ENCODE data around the gene FAM217B. TPM values are rescaled to one million over a fixed set of nuclear protein-coding genes. Genes with fewer than 3 reads are reported as not detected.

FAM217B gene
- total RNA-seq, 1 donor from 2014 or later, result 11.4 TPM

DNA sequence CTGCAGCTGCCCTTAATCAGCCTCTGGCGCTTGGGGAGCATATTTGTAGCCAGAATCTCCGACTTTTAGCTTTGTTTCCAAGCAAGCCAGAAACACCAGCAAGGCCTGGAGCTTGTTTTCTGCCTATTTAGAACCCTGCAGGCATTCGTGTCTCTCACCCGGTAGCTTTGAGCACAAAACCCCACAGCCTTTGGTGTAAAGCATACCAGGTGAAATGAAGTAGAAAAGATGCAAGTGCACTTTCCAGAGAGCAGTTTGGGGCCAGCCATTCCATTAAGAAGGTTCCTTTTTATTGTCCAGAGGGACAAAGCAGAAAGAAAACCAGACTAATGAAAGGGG is 736 bp downstream of the FAM217B start:
- TF ChIP-seq, protein P1, sequence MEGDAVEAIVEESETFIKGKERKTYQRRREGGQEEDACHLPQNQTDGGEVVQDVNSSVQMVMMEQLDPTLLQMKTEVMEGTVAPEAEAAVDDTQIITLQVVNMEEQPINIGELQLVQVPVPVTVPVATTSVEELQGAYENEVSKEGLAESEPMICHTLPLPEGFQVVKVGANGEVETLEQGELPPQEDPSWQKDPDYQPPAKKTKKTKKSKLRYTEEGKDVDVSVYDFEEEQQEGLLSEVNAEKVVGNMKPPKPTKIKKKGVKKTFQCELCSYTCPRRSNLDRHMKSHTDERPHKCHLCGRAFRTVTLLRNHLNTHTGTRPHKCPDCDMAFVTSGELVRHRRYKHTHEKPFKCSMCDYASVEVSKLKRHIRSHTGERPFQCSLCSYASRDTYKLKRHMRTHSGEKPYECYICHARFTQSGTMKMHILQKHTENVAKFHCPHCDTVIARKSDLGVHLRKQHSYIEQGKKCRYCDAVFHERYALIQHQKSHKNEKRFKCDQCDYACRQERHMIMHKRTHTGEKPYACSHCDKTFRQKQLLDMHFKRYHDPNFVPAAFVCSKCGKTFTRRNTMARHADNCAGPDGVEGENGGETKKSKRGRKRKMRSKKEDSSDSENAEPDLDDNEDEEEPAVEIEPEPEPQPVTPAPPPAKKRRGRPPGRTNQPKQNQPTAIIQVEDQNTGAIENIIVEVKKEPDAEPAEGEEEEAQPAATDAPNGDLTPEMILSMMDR (IDR thresholded peaks at IDR 0.05; ENCODE audit: unreplicated experiment), result no peak
- H3K27ac Mint-ChIP-seq (ENCODE audit: unreplicated experiment), result peak overlapping the region; percentile 95
- peak overlapping the region; percentile 96 for H3K4me3 Mint-ChIP-seq (ENCODE audit: unreplicated experiment)
- DNase-seq (ENCODE audit: low spot score), result no peak
- H3K9me3 Mint-ChIP-seq (ENCODE audit: unreplicated experiment), result no peaks in the 10 kb centered on the region
- no peaks in the 10 kb centered on the region for H3K36me3 Mint-ChIP-seq (ENCODE audit: low read depth, unreplicated experiment)
- H3K4me1 Mint-ChIP-seq (ENCODE audit: unreplicated experiment), result peaks cover 11% of the 10 kb centered on the region
- H3K27me3 Mint-ChIP-seq (ENCODE audit: unreplicated experiment), result peaks cover 12% of the 10 kb centered on the region

DNA sequence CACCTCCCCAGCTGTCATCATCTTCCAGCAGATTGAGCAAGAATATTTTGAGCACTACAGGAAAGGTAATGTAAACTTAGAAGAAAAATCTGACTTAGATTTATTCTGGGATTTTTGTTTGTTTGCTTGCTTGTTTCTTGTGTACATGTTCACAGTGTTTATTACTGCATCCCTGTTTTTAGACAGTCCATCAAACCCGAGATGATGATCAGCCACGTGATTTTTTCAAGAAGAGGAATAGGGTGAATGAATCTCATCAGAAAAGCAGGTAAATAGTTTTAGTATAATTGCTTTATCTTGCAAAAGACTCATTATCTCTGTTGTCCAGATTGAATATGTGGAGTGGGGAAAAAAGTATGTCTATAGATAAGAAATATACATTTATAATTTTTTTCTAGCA is 2.1 kb downstream of the FAM217B start:
- peaks cover 12% of the 10 kb centered on the region for H3K27me3 Mint-ChIP-seq (ENCODE audit: unreplicated experiment)
- no peak for DNase-seq (ENCODE audit: low spot score)
- H3K36me3 Mint-ChIP-seq (ENCODE audit: low read depth, unreplicated experiment), result no peaks in the 10 kb centered on the region
- no peak overlapping the region for H3K4me3 Mint-ChIP-seq (ENCODE audit: unreplicated experiment)
- peaks cover 11% of the 10 kb centered on the region for H3K4me1 Mint-ChIP-seq (ENCODE audit: unreplicated experiment)
- TF ChIP-seq, protein P1 (IDR thresholded peaks at IDR 0.05; ENCODE audit: unreplicated experiment), result no peak
- no peak overlapping the region for H3K27ac Mint-ChIP-seq (ENCODE audit: unreplicated experiment)
- H3K9me3 Mint-ChIP-seq (ENCODE audit: unreplicated experiment), result no peaks in the 10 kb centered on the region

DNA sequence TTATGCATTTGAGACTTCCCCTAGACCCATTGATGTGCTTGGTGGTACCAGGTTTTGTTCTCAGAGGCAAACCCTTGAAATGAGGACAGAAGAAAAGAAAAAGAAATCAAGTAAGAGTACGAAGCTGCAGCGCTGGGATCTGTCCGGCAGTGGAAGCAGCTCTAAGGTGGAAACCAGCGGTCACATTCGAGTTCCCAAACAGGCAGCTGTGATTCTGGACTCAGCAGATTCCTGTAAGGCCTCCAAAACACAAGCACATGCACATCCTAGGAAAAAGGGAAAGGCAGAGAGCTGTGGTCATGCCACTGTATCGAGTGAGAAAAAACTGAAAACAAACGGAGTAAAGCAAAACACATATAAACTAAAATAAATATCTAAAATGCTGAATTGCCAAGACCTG is 4.5 kb downstream of the FAM217B start:
- no peak for DNase-seq (ENCODE audit: low spot score)
- H3K27ac Mint-ChIP-seq (ENCODE audit: unreplicated experiment), result no peak overlapping the region
- no peaks in the 10 kb centered on the region for H3K36me3 Mint-ChIP-seq (ENCODE audit: low read depth, unreplicated experiment)
- TF ChIP-seq, protein P1 (IDR thresholded peaks at IDR 0.05; ENCODE audit: unreplicated experiment), result no peak
- no peaks in the 10 kb centered on the region for H3K9me3 Mint-ChIP-seq (ENCODE audit: unreplicated experiment)
- peaks cover 4% of the 10 kb centered on the region for H3K27me3 Mint-ChIP-seq (ENCODE audit: unreplicated experiment)
- peaks cover 4% of the 10 kb centered on the region for H3K4me1 Mint-ChIP-seq (ENCODE audit: unreplicated experiment)
- H3K4me3 Mint-ChIP-seq (ENCODE audit: unreplicated experiment), result no peak overlapping the region

DNA sequence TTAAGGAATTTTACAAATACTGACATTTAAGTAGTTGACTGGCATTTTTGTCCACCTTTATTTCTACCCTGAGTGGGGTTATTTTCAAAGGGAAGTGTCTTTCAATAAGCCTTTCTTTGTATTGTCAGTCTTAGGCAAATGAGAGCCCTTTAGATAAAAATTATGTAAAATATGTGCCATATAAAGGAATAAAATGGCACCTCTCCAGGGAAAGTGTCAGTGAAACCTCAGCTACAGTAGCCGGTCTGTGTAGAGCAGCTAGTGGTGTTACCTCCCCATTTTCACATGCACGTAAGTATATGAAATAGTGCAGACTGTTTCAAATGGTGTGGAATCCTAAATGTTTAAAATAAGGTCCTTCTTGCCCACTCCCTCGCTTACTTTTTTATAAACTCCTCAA is 5.0 kb downstream of the FAM217B start:
- Mint-ChIP-seq H3K36me3 (ENCODE audit: low read depth, unreplicated experiment) (no peaks in the 10 kb centered on the region), H3K27ac (ENCODE audit: unreplicated experiment) (no peak overlapping the region), H3K9me3 (ENCODE audit: unreplicated experiment) (no peaks in the 10 kb centered on the region), H3K4me3 (ENCODE audit: unreplicated experiment) (no peak overlapping the region), H3K27me3 (ENCODE audit: unreplicated experiment) (peaks cover 4% of the 10 kb centered on the region), H3K4me1 (ENCODE audit: unreplicated experiment) (peaks cover 4% of the 10 kb centered on the region)
- DNase-seq (ENCODE audit: low spot score), result no peak
- TF ChIP-seq, protein P1 (IDR thresholded peaks at IDR 0.05; ENCODE audit: unreplicated experiment), result no peak

DNA sequence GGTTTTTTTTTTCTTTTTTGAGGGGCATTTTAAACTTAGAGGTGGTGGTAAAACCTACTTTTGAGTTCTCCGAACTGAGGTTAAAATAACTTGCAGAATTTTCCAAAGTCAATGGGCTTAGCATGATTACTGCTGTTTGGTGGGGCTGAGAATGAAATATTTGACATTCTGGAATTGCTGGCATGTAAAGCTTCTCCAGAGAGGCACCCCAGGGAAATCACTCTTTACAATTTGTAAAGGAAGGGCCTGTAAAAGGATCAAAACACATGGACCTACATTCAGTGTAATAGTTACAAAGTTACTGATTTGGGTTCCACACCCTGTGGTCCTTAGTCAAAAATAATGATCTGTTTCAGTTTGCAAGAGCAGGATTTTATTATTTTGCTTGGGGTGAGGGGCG is 5.5 kb downstream of the FAM217B start:
- DNase-seq (ENCODE audit: low spot score), result no peak

More for the DNA sequence above, 5.5 kb downstream of the FAM217B start:
- Mint-ChIP-seq H3K36me3 (ENCODE audit: low read depth, unreplicated experiment) (no peaks in the 10 kb centered on the region), H3K9me3 (ENCODE audit: unreplicated experiment) (no peaks in the 10 kb centered on the region), H3K27me3 (ENCODE audit: unreplicated experiment) (peaks cover under 1% of the 10 kb centered on the region), H3K4me3 (ENCODE audit: unreplicated experiment) (no peak overlapping the region), H3K4me1 (ENCODE audit: unreplicated experiment) (peaks cover 4% of the 10 kb centered on the region), H3K27ac (ENCODE audit: unreplicated experiment) (no peak overlapping the region)
- TF ChIP-seq, protein P1 (IDR thresholded peaks at IDR 0.05; ENCODE audit: unreplicated experiment), result no peak
